ENCODE data around the gene AMER2. TPM values are rescaled to one million over a fixed set of nuclear protein-coding genes. Genes with fewer than 3 reads are reported as not detected.

Gene AMER2
- total and polyA plus RNA-seq, 4 donors: 0.02 to 2.0 TPM; not detected in 2

- Histone ChIP-seq H3K9me3 (ENCODE audit: control insufficient read depth in 4 of 4, insufficient read depth in 3 of 4, low read length in 3 of 4) (peaks cover 0 to 8% (median 0%) of the 10 kb centered on the region in 4 donors), H3K4me3 (no peak overlapping the region), H3K27me3 (ENCODE audit: control insufficient read depth in 3 of 3, insufficient read depth in 3 of 3, low read length in 2 of 3) (peaks cover 0 to 3% (median 2%) of the 10 kb centered on the region in 3 donors), H3K27ac (ENCODE audit: low read depth in 1 of 2, low read length in 1 of 2) (no peak overlapping the region), H3K9ac (ENCODE audit: insufficient read depth in 1 of 2, low read length in 2 of 2) (no peak overlapping the region), H3K36me3 (ENCODE audit: control insufficient read depth in 4 of 4, insufficient read depth in 4 of 4, low read length in 4 of 4) (no peaks in the 10 kb centered on the region), H3K4me1 (ENCODE audit: control insufficient read depth in 5 of 5, insufficient read depth in 5 of 5, low read length in 5 of 5) (no peaks in the 10 kb centered on the region)
- ATAC-seq (ENCODE audit: insufficient read depth, low FRiP score) (no peak), DNase-seq (no peak)
- 57 to 62% methylated on average over 5 of the region's 5 CpGs for WGBS, 2 donors
- TF ChIP-seq, protein P1, sequence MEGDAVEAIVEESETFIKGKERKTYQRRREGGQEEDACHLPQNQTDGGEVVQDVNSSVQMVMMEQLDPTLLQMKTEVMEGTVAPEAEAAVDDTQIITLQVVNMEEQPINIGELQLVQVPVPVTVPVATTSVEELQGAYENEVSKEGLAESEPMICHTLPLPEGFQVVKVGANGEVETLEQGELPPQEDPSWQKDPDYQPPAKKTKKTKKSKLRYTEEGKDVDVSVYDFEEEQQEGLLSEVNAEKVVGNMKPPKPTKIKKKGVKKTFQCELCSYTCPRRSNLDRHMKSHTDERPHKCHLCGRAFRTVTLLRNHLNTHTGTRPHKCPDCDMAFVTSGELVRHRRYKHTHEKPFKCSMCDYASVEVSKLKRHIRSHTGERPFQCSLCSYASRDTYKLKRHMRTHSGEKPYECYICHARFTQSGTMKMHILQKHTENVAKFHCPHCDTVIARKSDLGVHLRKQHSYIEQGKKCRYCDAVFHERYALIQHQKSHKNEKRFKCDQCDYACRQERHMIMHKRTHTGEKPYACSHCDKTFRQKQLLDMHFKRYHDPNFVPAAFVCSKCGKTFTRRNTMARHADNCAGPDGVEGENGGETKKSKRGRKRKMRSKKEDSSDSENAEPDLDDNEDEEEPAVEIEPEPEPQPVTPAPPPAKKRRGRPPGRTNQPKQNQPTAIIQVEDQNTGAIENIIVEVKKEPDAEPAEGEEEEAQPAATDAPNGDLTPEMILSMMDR (IDR thresholded peaks at IDR 0.05; ENCODE audit: control extremely low read depth, extremely low read depth): no peak
These were observed 20.4 kb downstream of the AMER2 start for GRCh38 chr13:25151626-25152195.

GRCh38 chr13:25149711-25150110 lies 22.4 kb downstream of the AMER2 start:
- Histone ChIP-seq H3K36me3 (ENCODE audit: control insufficient read depth in 4 of 4, insufficient read depth in 4 of 4, low read length in 4 of 4) (no peaks in the 10 kb centered on the region), H3K4me3 (no peak overlapping the region), H3K4me1 (ENCODE audit: control insufficient read depth in 5 of 5, insufficient read depth in 5 of 5, low read length in 5 of 5) (no peaks in the 10 kb centered on the region), H3K9me3 (ENCODE audit: control insufficient read depth in 4 of 4, insufficient read depth in 3 of 4, low read length in 3 of 4) (peaks cover 0 to 8% (median 0%) of the 10 kb centered on the region in 4 donors), H3K27me3 (ENCODE audit: control insufficient read depth in 3 of 3, insufficient read depth in 3 of 3, low read length in 2 of 3) (peaks cover 0 to 3% (median 2%) of the 10 kb centered on the region in 3 donors), H3K27ac (ENCODE audit: low read depth in 1 of 2, low read length in 1 of 2) (no peak overlapping the region), H3K9ac (ENCODE audit: insufficient read depth in 1 of 2, low read length in 2 of 2) (no peak overlapping the region)
- DNase-seq (no peak), ATAC-seq (ENCODE audit: insufficient read depth, low FRiP score) (no peak)
- TF ChIP-seq, protein P1 (IDR thresholded peaks at IDR 0.05; ENCODE audit: control extremely low read depth, extremely low read depth): no peak
- WGBS, 2 donors: 84 to 86% methylated on average over 5 of the region's 5 CpGs

- H3K9me3 ChIP-seq (ENCODE audit: control insufficient read depth in 4 of 4, insufficient read depth in 3 of 4, low read length in 3 of 4): peaks cover 0 to 8% (median 0%) of the 10 kb centered on the region in 4 donors
- H3K4me1 ChIP-seq (ENCODE audit: control insufficient read depth in 5 of 5, insufficient read depth in 5 of 5, low read length in 5 of 5): no peaks in the 10 kb centered on the region
- WGBS, 2 donors: 91 to 96% methylated on average over 5 of the region's 5 CpGs
- no peak overlapping the region for H3K9ac ChIP-seq (ENCODE audit: insufficient read depth in 1 of 2, low read length in 2 of 2)
- H3K27me3 ChIP-seq (ENCODE audit: control insufficient read depth in 3 of 3, insufficient read depth in 3 of 3, low read length in 2 of 3): peaks cover 0 to 2% (median 0%) of the 10 kb centered on the region in 3 donors
- no peak for DNase-seq
- no peak overlapping the region for H3K4me3 ChIP-seq
- no peaks in the 10 kb centered on the region for H3K36me3 ChIP-seq (ENCODE audit: control insufficient read depth in 4 of 4, insufficient read depth in 4 of 4, low read length in 4 of 4)
- TF ChIP-seq, protein P1 (IDR thresholded peaks at IDR 0.05; ENCODE audit: control extremely low read depth, extremely low read depth): no peak
- ATAC-seq (ENCODE audit: insufficient read depth, low FRiP score): no peak
- no peak overlapping the region for H3K27ac ChIP-seq (ENCODE audit: low read depth in 1 of 2, low read length in 1 of 2)
These were observed 23.7 kb downstream of the AMER2 start for GRCh38 chr13:25148402-25148771.

Data from lung (tissue), 12 donors.